NCI-H128 (cell line): ENCODE data around the gene POLDIP3.
"Not testable (repeated sequence)": the region's sequence is repeated elsewhere in the genome, so short reads cannot be mapped to it uniquely, and the experiment has no call there.

Experiments
- DNase-seq: peaks from one replicate; lab custom pipeline; 2025; ENCODE audit not compliant: unreplicated experiment; lab: John Stamatoyannopoulos, UW

The POLDIP3 gene

DNA sequence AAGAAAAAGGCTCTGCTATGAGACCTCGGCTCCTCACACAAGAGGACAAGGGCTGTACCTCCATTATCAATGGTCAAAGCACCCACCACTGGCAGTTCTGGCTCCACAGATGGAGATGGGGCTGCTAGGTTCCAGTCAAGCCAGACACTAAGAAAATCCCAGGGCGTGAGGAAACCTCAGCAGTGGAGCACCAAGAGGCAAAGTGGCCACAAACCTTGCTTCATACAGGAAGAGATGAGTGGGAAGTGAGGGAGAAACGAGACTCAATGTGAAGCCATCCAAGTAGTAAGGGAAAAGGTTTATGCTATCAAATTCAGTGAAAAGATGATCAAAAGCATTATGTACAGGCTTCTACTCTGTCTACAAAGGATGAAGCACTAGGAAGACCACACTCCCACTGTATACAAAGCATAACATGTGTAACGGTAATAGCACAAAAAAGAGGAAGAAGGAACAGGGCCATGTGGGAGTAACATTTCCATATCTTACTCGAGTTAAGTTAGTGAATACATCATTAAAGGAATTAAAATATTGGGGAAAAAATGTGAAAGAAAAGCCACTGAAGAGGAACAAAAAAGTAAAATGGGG is 27.0 kb downstream of the POLDIP3 start:
- DNase-seq: no peak

DNA sequence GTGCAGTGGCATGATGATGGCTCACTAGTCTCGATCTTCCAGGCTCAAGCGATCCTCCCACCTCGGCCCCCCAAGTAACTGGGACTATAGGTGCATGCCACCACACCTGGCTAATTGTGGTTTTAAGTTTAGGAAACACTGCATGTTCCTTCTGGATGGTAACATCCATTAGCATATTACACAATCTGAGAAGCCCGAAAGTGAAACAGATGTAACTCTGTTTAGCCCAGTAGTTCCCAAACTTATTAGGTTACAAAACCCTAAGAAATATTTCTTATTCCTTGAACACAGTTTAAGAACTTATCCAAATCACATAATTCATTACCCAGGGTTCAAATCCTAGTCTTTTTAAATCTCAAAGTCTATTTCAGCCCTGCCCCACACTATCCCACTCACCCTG is 28.3 kb downstream of the POLDIP3 start:
- no peak for DNase-seq

DNA sequence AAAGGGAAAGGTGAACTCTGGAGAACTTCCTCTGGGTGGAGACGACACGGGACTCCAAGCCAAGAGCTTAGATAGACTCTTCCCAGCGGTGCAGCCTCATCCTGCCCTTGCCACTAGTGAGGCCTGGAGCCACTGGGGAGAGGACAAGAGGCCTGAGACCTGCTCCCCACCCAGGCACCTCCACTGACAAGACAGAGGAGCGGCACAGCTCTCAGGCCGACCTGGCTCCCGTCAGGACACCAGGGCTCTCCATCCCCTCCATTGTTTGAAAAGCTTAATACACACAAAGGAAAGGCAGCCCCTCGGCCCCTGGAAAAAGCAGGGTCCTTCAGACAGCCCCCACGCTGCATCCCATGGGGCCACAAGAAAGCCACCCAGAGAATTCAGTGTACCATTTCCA is 29.6 kb downstream of the POLDIP3 start:
- no peak for DNase-seq

- DNase-seq: no peak
Observed at GRCh38 chr22:42584364-42584940, 30.2 kb downstream of the POLDIP3 start.

- DNase-seq: no peak
Observed at GRCh38 chr22:42582987-42583386, 31.7 kb downstream of the POLDIP3 start.

- DNase-seq: peak; percentile 16
Observed at GRCh38 chr22:42581762-42582716, 32.6 kb downstream of the POLDIP3 start.

GRCh38 chr22:42581194-42581761 is 33.4 kb downstream of the POLDIP3 start:
- DNase-seq: not testable (repeated sequence)

DNA sequence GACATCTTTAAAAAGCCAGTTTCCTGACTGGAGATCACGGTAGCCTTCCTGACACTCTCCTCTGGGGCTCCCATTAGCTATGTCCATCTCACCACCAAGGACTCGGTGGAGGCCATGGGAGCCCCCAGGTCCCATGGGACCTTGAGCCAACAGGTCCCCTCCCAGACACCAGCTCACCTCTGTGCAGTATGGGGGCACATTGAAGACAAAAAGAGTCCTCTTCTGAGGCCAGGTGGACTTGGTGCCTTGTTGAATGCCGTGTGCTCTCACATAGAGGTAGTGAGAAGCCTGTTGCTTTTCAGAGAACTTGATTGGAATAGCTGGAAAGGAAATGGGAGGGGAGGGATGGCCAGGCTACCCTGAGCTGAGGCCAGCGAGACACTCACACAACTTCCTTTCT is 34.6 kb downstream of the POLDIP3 start:
- DNase-seq: not testable (repeated sequence)

DNA sequence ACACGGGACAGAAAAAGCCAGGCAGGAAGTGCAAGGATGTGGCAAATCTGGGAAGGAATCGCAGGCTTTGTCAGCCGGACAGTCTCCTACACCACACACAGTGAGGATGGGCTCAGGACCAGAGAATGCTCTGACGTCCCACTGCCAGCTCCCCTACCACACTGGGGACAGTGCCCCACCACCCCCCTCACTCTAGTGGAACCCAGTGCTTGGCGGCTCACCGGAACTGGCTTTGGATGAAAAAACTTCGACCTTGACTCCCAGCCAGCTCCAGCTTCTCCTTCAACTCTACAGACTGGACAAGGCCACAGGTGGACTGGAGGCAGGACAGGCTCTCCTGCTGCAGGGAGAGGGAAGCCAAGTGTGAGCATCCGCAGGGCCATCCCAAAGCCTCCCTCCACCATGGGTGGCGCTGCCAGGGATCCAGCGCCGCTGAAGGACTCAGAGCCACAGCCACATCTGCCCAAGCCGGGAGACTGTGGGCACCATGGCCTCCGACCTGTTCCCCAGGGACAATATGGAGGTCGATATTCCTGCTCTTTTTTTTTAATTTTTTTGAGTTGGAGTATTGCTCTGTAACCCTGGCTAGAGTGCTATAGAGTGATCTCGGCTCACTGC is 37.0 kb downstream of the POLDIP3 start:
- no peak for DNase-seq

DNA sequence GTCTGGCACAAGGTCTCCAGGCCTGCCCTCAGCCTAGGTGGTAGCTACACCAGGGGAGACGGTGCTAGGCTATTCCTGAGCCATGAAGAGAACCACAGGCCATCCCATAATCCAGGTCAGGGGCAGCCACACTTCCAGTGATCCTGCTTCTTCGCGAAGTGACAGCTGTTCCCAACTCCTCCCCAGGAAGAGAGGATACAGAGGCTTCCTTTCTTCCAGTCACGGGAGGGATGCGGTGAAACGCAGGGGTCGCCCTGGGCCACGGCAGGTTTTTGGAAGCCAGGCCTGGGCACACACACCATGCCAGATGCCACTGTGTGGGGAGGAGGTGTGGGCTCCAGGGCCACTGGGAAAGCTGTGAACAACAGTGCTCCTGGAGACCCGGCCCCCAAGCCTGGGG is 37.5 kb downstream of the POLDIP3 start:
- not testable (repeated sequence) for DNase-seq

DNA sequence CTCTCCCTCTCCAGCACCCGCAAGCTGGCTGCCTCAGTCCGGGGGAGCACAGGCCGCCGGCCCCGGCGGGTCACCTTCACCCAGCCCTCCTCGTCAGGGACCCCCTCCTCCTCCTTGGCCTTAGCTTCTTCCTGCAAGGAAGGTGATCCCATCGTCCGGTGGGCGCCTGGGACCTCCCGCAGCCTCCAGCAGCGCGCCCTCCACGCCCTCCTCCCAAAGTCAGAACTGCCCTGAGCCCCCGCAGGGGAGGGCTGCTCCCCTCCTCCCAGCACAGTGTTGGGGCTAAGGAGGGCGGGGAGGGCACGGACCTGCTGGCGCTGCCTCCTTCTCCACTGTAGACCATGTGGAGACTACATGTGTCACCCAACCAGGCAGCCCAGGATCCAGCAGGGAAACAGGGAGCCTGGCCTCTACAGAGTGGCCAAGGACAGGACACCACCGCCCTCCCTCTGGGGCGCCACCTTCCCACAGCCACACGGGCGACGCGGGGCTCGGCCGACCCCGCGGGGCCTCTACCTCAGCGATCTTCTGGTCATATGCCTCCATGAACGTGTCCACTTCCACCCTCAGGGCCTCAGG is 38.6 kb downstream of the POLDIP3 start:
- not testable (repeated sequence) for DNase-seq

DNA sequence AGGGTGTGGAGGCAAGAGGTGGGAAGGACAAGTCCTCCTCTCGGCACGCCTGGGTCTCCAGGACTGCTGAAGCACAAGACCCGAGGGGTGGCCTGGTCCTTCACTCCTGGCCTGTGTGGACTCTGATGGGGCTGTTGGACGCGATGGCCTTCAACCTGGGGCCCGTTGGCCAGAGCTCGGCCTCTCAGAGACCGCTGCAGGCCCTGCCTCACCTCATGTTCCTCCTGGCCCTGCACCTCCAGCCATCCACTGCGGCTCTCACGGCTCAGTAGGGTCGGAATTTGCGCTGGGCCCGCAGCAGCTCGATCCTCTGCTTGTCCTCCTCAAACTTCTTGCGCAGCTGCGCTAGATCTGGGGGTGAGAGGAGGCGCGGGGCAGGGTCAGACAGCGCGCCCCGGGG is 40.2 kb downstream of the POLDIP3 start:
- not testable (repeated sequence) for DNase-seq

DNA sequence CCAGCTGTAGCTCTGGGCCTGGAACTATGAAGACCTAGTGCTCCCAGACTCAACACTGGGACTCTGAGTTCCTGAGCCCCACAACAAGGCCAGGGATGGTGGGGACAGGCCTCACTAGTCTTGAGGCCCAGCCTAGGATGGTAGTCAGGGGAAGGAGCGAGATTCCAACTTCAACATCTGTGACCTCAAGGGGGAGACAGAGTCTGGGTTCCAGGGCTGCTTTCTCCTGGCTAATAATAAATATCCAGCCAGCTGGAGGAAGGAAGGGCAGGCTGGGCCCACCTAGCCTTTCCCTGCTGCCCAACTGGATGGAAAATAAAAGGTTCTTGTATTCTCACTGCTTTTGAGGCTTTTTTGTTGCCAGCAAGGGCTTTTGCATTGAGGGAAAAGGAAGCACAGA is 40.6 kb downstream of the POLDIP3 start:
- not testable (repeated sequence) for DNase-seq

DNA sequence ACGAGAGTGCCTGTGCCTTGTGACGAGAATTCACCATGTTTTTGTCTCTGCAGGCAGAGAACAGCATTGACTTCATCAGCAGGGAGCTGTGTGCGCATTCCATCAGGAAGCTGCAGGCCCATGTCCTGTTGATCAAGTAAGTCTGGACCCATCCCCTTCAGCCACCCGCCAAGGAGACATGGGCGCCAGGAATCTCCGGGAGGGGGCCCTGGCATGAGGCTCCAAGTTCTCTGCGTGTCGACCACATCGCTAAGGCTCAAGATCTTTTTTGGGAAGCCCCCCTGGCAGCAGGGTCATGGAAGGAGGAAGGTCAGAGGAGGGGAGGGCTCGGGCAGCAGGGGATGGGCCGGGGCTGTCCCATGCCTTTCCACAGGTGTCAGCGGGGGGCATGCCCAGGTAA is 43.6 kb downstream of the POLDIP3 start:
- not testable (repeated sequence) for DNase-seq

GRCh38 chr22:42570580-42570979 is 44.1 kb downstream of the POLDIP3 start:
- not testable (repeated sequence) for DNase-seq

DNA sequence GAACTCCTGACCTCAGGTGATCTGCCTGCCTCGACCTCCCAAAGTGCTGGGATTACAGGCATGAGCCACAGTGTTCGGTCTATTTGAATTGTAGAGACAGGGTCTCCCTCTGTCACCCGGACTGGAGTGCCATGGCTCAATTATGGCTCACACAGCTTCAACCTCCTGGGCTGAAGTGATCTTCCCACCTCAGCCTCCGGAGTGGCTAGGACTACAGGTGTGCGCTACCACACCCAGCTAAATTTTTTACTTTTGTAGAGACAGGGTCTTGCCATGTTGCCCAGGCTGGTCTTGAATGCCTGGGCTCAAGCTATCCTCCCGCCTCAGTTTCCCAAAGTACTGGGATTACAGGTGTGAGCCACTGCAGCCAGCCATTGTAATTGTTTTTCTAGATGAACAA is 46.7 kb downstream of the POLDIP3 start:
- DNase-seq: not testable (repeated sequence)

- no peak for DNase-seq
Observed at GRCh38 chr22:42565956-42566355, 48.7 kb downstream of the POLDIP3 start.

DNA sequence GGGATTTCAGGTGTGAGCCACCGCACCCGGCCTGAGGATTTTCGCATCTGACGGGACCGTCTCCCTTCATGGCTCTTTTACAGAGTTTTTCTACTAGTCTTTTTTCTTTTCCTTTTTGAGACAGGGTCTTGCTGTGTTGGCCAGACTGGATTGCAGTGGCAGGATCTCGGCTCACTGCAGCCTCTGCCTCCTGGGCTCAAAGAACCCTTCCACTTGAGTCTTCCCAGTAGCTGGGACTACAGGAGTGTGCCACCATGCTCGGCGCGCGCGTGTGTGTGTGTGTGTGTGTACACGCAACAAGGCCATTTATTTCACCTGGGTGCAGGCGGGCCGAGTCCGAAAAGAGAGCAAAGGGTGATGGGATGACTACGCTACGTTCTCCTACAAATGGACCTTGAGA is 50.0 kb downstream of the POLDIP3 start:
- no peak for DNase-seq

GRCh38 chr22:42563943-42564342 is 50.7 kb downstream of the POLDIP3 start:
- not testable (repeated sequence) for DNase-seq

DNA sequence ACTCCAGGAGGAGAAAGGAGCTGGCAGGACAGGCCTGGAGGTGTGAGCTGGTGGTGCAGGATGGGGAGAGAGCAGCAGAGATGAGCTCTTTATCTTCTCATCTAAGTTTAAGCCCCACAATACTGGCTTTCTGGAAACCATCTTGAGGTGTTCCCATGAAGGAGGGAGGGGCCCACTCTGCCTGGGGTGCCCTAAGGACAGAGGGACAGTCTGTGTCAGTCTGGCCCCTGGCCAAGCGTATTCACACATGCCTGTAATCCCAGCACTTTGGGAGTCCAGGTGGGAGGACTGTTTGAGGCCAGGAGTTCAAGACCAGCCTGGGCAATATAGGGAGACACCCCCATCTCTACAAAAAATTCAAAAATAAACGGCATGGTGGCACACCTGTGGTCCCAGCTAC is 52.0 kb downstream of the POLDIP3 start:
- DNase-seq: no peak

DNA sequence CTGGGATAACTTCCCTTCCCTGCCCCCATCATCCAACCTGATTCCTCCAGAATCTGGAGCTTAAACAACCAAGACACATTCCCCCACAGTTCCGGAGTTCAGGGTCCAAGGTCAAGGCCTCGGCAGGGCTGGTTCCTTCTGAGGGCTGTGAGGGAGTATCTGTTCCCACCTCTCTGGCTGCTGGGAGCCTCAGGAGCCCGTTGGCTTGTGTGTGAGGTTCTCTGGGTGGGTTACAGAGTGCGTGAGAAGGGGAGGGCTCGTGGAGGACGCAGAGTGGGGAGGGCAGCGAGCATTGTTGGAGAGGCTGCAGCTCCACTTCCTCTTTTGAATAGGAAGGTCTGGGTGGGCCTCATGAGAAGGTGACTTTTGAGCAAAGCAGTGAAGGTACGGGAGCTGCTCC is 52.4 kb downstream of the POLDIP3 start:
- DNase-seq: no peak
